H9 (cell line): ENCODE data around the gene PAX8. TPM values are rescaled to one million over a fixed set of nuclear protein-coding genes. Genes with fewer than 3 reads are reported as not detected.

ENCODE experiments used
- DNase-seq: peaks from one replicate; pipeline ENCODE4 v3.0.0-alpha.2; 2017
- H2AFZ ChIP-seq: one replicate; pipeline ENCODE4 v1.6.1; 2013; ENCODE audit warnings: mild to moderate bottlenecking, low read length, control low read depth, moderate library complexity
- H2AK5ac ChIP-seq: 2 replicates; pipeline ENCODE4 v1.6.1; 2013; ENCODE audit warnings: low read length, control low read depth, mixed read lengths; ENCODE audit not compliant: insufficient read length
- H2BK120ac ChIP-seq: one replicate; pipeline ENCODE4 v1.6.1; 2013; ENCODE audit warnings: low read depth, mild to moderate bottlenecking, low read length, control low read depth, inconsistent platforms; ENCODE audit not compliant: poor library complexity, severe bottlenecking
- H2BK12ac ChIP-seq: 2 replicates; pipeline ENCODE4 v1.6.1; 2013; ENCODE audit warnings: low read length, control low read depth, mixed read lengths, low read depth; ENCODE audit not compliant: insufficient read length
- H2BK15ac ChIP-seq: 2 replicates; pipeline ENCODE4 v1.6.1; 2013; ENCODE audit warnings: low read depth, low read length, control low read depth
- H2BK20ac ChIP-seq: one replicate; pipeline ENCODE4 v1.6.1; 2013; ENCODE audit warnings: low read depth, mild to moderate bottlenecking, low read length, control low read depth, inconsistent platforms; ENCODE audit not compliant: poor library complexity, severe bottlenecking
- H2BK5ac ChIP-seq: 2 replicates; pipeline ENCODE4 v1.6.1; 2013; ENCODE audit warnings: low read length, control low read depth, mixed read lengths; ENCODE audit not compliant: insufficient read length
- H3K14ac ChIP-seq: 2 replicates; pipeline ENCODE4 v1.6.1; 2013; ENCODE audit warnings: low read length, control low read depth; ENCODE audit not compliant: insufficient read depth
- H3K18ac ChIP-seq: 2 replicates; pipeline ENCODE4 v1.6.1; 2013; ENCODE audit warnings: low read depth, mild to moderate bottlenecking, mixed read lengths, low read length, control low read depth; ENCODE audit not compliant: insufficient read length
- H3K23ac ChIP-seq: 2 replicates; pipeline ENCODE4 v1.6.1; 2013; ENCODE audit warnings: low read length, control low read depth, mixed read lengths, low read depth; ENCODE audit not compliant: insufficient read length
- H3K23me2 ChIP-seq: 2 replicates; pipeline ENCODE4 v1.6.1; 2013; ENCODE audit warnings: low read depth, mild to moderate bottlenecking, mixed read lengths, low read length, control low read depth; ENCODE audit not compliant: insufficient read length, poor library complexity, severe bottlenecking
- H3K27ac ChIP-seq: 2 replicates; pipeline ENCODE4 v1.5.1; 2013; ENCODE audit warnings: low read length, control low read depth, mixed read lengths, low read depth; ENCODE audit not compliant: insufficient read length
- H3K27me3 ChIP-seq: 2 replicates; pipeline ENCODE4 v1.6.1; 2013; ENCODE audit warnings: low read length, control low read depth, inconsistent platforms; ENCODE audit not compliant: insufficient read depth
- H3K4ac ChIP-seq: 2 replicates; pipeline ENCODE4 v1.6.1; 2013; ENCODE audit warnings: low read depth, mild to moderate bottlenecking, control low read depth, inconsistent platforms, low read length, moderate library complexity
- H3K4me1 ChIP-seq: 2 replicates; pipeline ENCODE4 v1.6.1; 2013; ENCODE audit warnings: low read length, control low read depth, inconsistent platforms; ENCODE audit not compliant: insufficient read depth
- H3K4me2 ChIP-seq: 2 replicates; pipeline ENCODE4 v1.6.1; 2013; ENCODE audit warnings: low read length, control low read depth, mixed read lengths; ENCODE audit not compliant: insufficient read length, insufficient read depth
- H3K56ac ChIP-seq: 2 replicates; pipeline ENCODE4 v1.6.1; 2013; ENCODE audit warnings: low read depth, mild to moderate bottlenecking, mixed read lengths, low read length, control low read depth; ENCODE audit not compliant: insufficient read length
- H3K79me1 ChIP-seq: 2 replicates; pipeline ENCODE4 v1.6.1; 2013; ENCODE audit warnings: low read depth, mild to moderate bottlenecking, moderate library complexity, low read length, control low read depth, inconsistent platforms; ENCODE audit not compliant: insufficient read depth, poor library complexity, severe bottlenecking
- H3K79me2 ChIP-seq: 2 replicates; pipeline ENCODE4 v1.6.1; 2013; ENCODE audit warnings: low read length, control low read depth, inconsistent platforms; ENCODE audit not compliant: insufficient read depth
- H3K9ac ChIP-seq: 2 replicates; pipeline ENCODE4 v1.6.1; 2013; ENCODE audit warnings: low read length, control low read depth, mixed read lengths; ENCODE audit not compliant: insufficient read length; ENCODE audit errors: extremely low read depth
- H3K9me3 ChIP-seq: one replicate; pipeline ENCODE4 v1.6.1; 2013; ENCODE audit warnings: low read depth, low read length, inconsistent platforms; ENCODE audit not compliant: control insufficient read depth
- H3T11ph ChIP-seq: one replicate; pipeline ENCODE4 v1.6.1; 2013; ENCODE audit warnings: mild to moderate bottlenecking, low read length, control low read depth, inconsistent platforms
- H4K20me1 ChIP-seq: one replicate; pipeline ENCODE4 v1.6.1; 2013; ENCODE audit not compliant: control insufficient read depth, insufficient read length, insufficient read depth
- H4K5ac ChIP-seq: 2 replicates; pipeline ENCODE4 v1.6.1; 2013; ENCODE audit warnings: low read depth, mild to moderate bottlenecking, mixed read lengths, low read length, control low read depth; ENCODE audit not compliant: insufficient read length
- H4K8ac ChIP-seq: replicated peaks from 2 replicates; pipeline ENCODE4 v1.6.1; 2013; ENCODE audit warnings: low read length, control low read depth, mixed read lengths, low read depth; ENCODE audit not compliant: insufficient read length
- H4K91ac ChIP-seq: 2 replicates; pipeline ENCODE4 v1.6.1; 2013; ENCODE audit warnings: low read depth, mild to moderate bottlenecking, moderate library complexity, mixed read lengths, low read length, control low read depth; ENCODE audit not compliant: insufficient read length
- H3K27ac Mint-ChIP-seq, 3 experiments: 2 replicates in 2 of 3; 3 replicates in 1 of 3; pipeline ENCODE4 v1.8.0; 2020 to 2021; ENCODE audit warnings: mixed read lengths in 3 of 3, mild to moderate bottlenecking in 1 of 3, moderate library complexity in 1 of 3
- H3K27me3 Mint-ChIP-seq: 2 replicates; pipeline ENCODE4 v1.8.0; 2021; ENCODE audit warnings: low read depth, mild to moderate bottlenecking, moderate library complexity, mixed read lengths
- H3K36me3 Mint-ChIP-seq, 3 experiments: 2 replicates in 2 of 3; 3 replicates in 1 of 3; pipeline ENCODE4 v1.8.0; 2020 to 2021; ENCODE audit warnings: low read depth in 3 of 3, mixed read lengths in 3 of 3; ENCODE audit not compliant: insufficient read depth in 1 of 3
- H3K4me1 Mint-ChIP-seq, 2 experiments: 2 replicates each; pipeline ENCODE4 v1.8.0; 2020; ENCODE audit warnings: mixed read lengths in 2 of 2
- H3K4me3 Mint-ChIP-seq, 2 experiments: 2 replicates in 1 of 2; 3 replicates in 1 of 2; pipeline ENCODE4 v1.8.0; 2020 to 2021; ENCODE audit warnings: mild to moderate bottlenecking in 2 of 2, mixed read lengths in 2 of 2, moderate library complexity in 1 of 2
- H3K9me3 Mint-ChIP-seq, 2 experiments: 2 replicates in 1 of 2; 3 replicates in 1 of 2; pipeline ENCODE4 v1.8.0; 2020; ENCODE audit warnings: mild to moderate bottlenecking in 2 of 2, mixed read lengths in 2 of 2, moderate library complexity in 1 of 2
- WGBS: extraction: QIAGEN DNeasy Blood & Tissue Kit; methylation state at CpG from one replicate; pipeline ENCODE4 v1.1.7; 2013; ENCODE audit warnings: missing lambda C conversion rate, low lambda C conversion rate, mixed read lengths; ENCODE audit not compliant: insufficient read length; ENCODE audit errors: extremely low coverage; 5-methylcytosine and 5-hydroxymethylcytosine counted together
- total RNA-seq: library from RNA; stranded (reverse); gene quantifications from 2 replicates; pipeline ENCODE4 v1.2.1, GENCODE V29; 2021
- TF ChIP-seq, protein P1 (sequence below): fragments of 200-600 bp; sonication (generic); conservative IDR thresholded peaks from 3 replicates; pipeline ENCODE4 v1.8.0; 2021; ENCODE audit warnings: antibody characterized with exemption, mild to moderate bottlenecking

PAX8 gene
- total RNA-seq, 1 experiment from 2014 or later, result not detected

DNA sequence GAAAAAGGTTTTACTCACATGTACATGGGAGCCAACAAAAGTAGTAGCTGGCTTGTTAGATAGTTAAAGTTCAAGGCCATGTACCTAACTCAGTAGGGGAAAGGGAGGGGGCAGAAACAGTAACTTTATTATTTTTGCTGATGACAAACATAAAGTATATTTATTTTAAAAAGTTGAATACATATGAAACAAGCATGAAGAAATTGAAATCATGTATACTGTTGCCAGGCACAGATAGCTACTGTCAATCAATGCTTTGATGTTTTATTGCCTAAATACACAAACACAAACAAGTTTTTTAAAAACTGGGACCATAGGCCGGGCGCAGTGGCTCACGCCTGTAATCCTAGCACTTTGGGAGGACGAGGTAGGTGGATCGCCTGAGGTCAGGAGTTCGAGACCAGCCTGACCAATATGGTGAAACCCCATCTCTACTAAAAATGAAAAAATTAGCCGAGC lies 112.5 kb downstream of the PAX8 start:
- Mint-ChIP-seq H3K27me3 (peaks cover 20% of the 10 kb centered on the region), H3K4me1 (peaks cover 12 to 16% of the 10 kb centered on the region in 2 experiments), H3K4me3 (no peak overlapping the region), H3K9me3 (no peaks in the 10 kb centered on the region; a peak in 1 of 5 replicates), H3K27ac (no peak overlapping the region), H3K36me3 (no peaks in the 10 kb centered on the region; a peak in 1 of 7 replicates)
- no peak overlapping the region for H4K8ac ChIP-seq
- H3K4ac ChIP-seq, result no peak overlapping the region
- no peaks in the 10 kb centered on the region for H3K9me3 ChIP-seq
- WGBS, result no CpG with 5 or more reads among the region's 7 CpGs
- H3K14ac ChIP-seq, result no peak overlapping the region
- no peak overlapping the region for H2BK120ac ChIP-seq
- H3K9ac ChIP-seq, result no peak overlapping the region
- H3K56ac ChIP-seq, result no peak overlapping the region
- no peak overlapping the region for H3T11ph ChIP-seq
- TF ChIP-seq, protein P1, sequence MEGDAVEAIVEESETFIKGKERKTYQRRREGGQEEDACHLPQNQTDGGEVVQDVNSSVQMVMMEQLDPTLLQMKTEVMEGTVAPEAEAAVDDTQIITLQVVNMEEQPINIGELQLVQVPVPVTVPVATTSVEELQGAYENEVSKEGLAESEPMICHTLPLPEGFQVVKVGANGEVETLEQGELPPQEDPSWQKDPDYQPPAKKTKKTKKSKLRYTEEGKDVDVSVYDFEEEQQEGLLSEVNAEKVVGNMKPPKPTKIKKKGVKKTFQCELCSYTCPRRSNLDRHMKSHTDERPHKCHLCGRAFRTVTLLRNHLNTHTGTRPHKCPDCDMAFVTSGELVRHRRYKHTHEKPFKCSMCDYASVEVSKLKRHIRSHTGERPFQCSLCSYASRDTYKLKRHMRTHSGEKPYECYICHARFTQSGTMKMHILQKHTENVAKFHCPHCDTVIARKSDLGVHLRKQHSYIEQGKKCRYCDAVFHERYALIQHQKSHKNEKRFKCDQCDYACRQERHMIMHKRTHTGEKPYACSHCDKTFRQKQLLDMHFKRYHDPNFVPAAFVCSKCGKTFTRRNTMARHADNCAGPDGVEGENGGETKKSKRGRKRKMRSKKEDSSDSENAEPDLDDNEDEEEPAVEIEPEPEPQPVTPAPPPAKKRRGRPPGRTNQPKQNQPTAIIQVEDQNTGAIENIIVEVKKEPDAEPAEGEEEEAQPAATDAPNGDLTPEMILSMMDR, result no peak
- H2AK5ac ChIP-seq, result no peak overlapping the region
- no peak overlapping the region for H2BK12ac ChIP-seq
- H3K79me1 ChIP-seq, result no peaks in the 10 kb centered on the region
- H4K20me1 ChIP-seq, result no peaks in the 10 kb centered on the region
- no peaks in the 10 kb centered on the region for H3K79me2 ChIP-seq
- no peak overlapping the region for H2BK5ac ChIP-seq
- no peak overlapping the region for H3K27ac ChIP-seq
- no peak for DNase-seq
- H2AFZ ChIP-seq, result no peak overlapping the region
- no peaks in the 10 kb centered on the region for H3K27me3 ChIP-seq
- H3K18ac ChIP-seq, result no peak overlapping the region
- H2BK20ac ChIP-seq, result no peak overlapping the region
- no peak overlapping the region for H3K4me2 ChIP-seq
- H2BK15ac ChIP-seq, result no peak overlapping the region
- no peak overlapping the region for H4K5ac ChIP-seq
- no peaks in the 10 kb centered on the region for H3K23me2 ChIP-seq
- H3K23ac ChIP-seq, result no peak overlapping the region
- H3K4me1 ChIP-seq, result no peaks in the 10 kb centered on the region
- no peak overlapping the region for H4K91ac ChIP-seq

Other genes starting within 250 kb of the PAX8 start
- gene IL36B, start 226.1 kb downstream of the PAX8 start, total RNA-seq, result not detected in 2 replicates
- gene IL36RN, start 219.7 kb downstream of the PAX8 start, total RNA-seq, result not detected in 2 replicates
- not detected in 2 replicates for gene IL1F10, start 211.0 kb downstream of the PAX8 start, total RNA-seq
- gene IL1RN, start 151.3 kb downstream of the PAX8 start, total RNA-seq, result not detected in 2 replicates
- 1.0 and 1.5 TPM in 2 replicates for gene PSD4, start 105.0 kb downstream of the PAX8 start, total RNA-seq
- 41.7 TPM in 2 replicates for gene ZNG1B, start 158.8 kb upstream of the PAX8 start, total RNA-seq
- 0.09 TPM in 1 of 2 replicates, not detected in the other for gene FOXD4L1, start 219.7 kb upstream of the PAX8 start, total RNA-seq